Measurements from ENCODE around the gene IER5L.
"Not testable (repeated sequence)": the region's sequence is repeated elsewhere in the genome, so short reads cannot be mapped to it uniquely, and the experiment has no call there.

The IER5L gene

GRCh38 chr9:129140397-129141065 is 37.5 kb downstream of the IER5L start:
- peaks cover 21% of the 10 kb centered on the region for H3K36me3 Mint-ChIP-seq
- H3K9me3 Mint-ChIP-seq = no peaks in the 10 kb centered on the region
- peaks cover 39% of the 10 kb centered on the region for H3K4me1 Mint-ChIP-seq
- CTCF ChIA-PET = interaction anchor here (0.7 to 4.7 kb wide), 16 partner anchors 9 to 586 kb away, joined by 3 to 55 read pairs (median 6); partner anchors contain the start of genes IER5L and MIGA2
- peak; percentile 36 for DNase-seq
- H3K27ac Mint-ChIP-seq = peak overlapping the region; percentile 96
- H3K27me3 Mint-ChIP-seq = no peaks in the 10 kb centered on the region
- peak overlapping the region; percentile 74 for H3K4me3 Mint-ChIP-seq

GRCh38 chr9:129139993-129140396 is 38.1 kb downstream of the IER5L start:
- Mint-ChIP-seq H3K27me3 (no peaks in the 10 kb centered on the region), H3K4me1 (peaks cover 39% of the 10 kb centered on the region), H3K4me3 (peak overlapping the region; percentile 74), H3K27ac (peak overlapping the region; percentile 96), H3K9me3 (no peaks in the 10 kb centered on the region), H3K36me3 (peaks cover 24% of the 10 kb centered on the region)
- DNase-seq = peak; percentile 86
- CTCF ChIA-PET = interaction anchor here (0.7 to 4.7 kb wide), 20 partner anchors 9 to 586 kb away, joined by 3 to 55 read pairs (median 5); partner anchors contain the start of genes IER5L and MIGA2

GRCh38 chr9:129139233-129139992 is 38.6 kb downstream of the IER5L start:
- CTCF ChIA-PET = interaction anchor here (0.8 to 4.7 kb wide), 33 partner anchors 9 to 651 kb away, joined by 3 to 55 read pairs (median 4); partner anchors contain the start of genes IER5L, MIGA2 and NTMT1
- Mint-ChIP-seq H3K4me3 (peak overlapping the region; percentile 74), H3K4me1 (peaks cover 39% of the 10 kb centered on the region), H3K36me3 (peaks cover 29% of the 10 kb centered on the region), H3K27ac (peak overlapping the region; percentile 96), H3K9me3 (no peaks in the 10 kb centered on the region), H3K27me3 (no peaks in the 10 kb centered on the region)
- peak; percentile 86 for DNase-seq

GRCh38 chr9:129138476-129139232 is 39.4 kb downstream of the IER5L start:
- CTCF ChIA-PET = interaction anchor here (0.6 to 3.3 kb wide), 25 partner anchors 8 to 652 kb away, joined by 3 to 22 read pairs (median 4); partner anchors contain the start of gene NTMT1
- H3K4me3 Mint-ChIP-seq = peak overlapping the region; percentile 74
- H3K9me3 Mint-ChIP-seq = no peaks in the 10 kb centered on the region
- DNase-seq = no peak
- peaks cover 26% of the 10 kb centered on the region for H3K36me3 Mint-ChIP-seq
- H3K27ac Mint-ChIP-seq = peak overlapping the region; percentile 96
- H3K4me1 Mint-ChIP-seq = peaks cover 39% of the 10 kb centered on the region
- H3K27me3 Mint-ChIP-seq = no peaks in the 10 kb centered on the region

- Mint-ChIP-seq H3K27me3 (no peaks in the 10 kb centered on the region), H3K9me3 (no peaks in the 10 kb centered on the region), H3K4me1 (peaks cover 38% of the 10 kb centered on the region), H3K36me3 (peaks cover 29% of the 10 kb centered on the region), H3K27ac (no peak overlapping the region), H3K4me3 (no peak overlapping the region)
- CTCF ChIA-PET = interaction anchor here (1.0 to 3.3 kb wide), 10 partner anchors 7 to 487 kb away, joined by 3 to 22 read pairs (median 6); partner anchors contain the start of gene NTMT1
- no peak for DNase-seq
These were observed 40.0 kb downstream of the IER5L start for GRCh38 chr9:129138144-129138462.

GRCh38 chr9:129137292-129138143 is 40.5 kb downstream of the IER5L start:
- peak overlapping the region; percentile 28 for H3K27ac Mint-ChIP-seq
- H3K4me3 Mint-ChIP-seq = no peak overlapping the region
- no peak for DNase-seq
- H3K9me3 Mint-ChIP-seq = no peaks in the 10 kb centered on the region
- peaks cover 32% of the 10 kb centered on the region for H3K4me1 Mint-ChIP-seq
- CTCF ChIA-PET = interaction anchor here (1.2 to 3.3 kb wide), 9 partner anchors 35 to 487 kb away, joined by 3 to 22 read pairs (median 6); partner anchors contain the start of gene NTMT1
- H3K27me3 Mint-ChIP-seq = no peaks in the 10 kb centered on the region
- H3K36me3 Mint-ChIP-seq = peaks cover 26% of the 10 kb centered on the region

GRCh38 chr9:129136446-129137035 is 41.5 kb downstream of the IER5L start:
- H3K4me3 Mint-ChIP-seq = no peak overlapping the region
- no peak for DNase-seq
- CTCF ChIA-PET = interaction anchor here (0.7 to 1.8 kb wide), 4 partner anchors 10 to 478 kb away, joined by 3 to 6 read pairs (median 4); no protein-coding TSS in a partner anchor
- H3K27me3 Mint-ChIP-seq = no peaks in the 10 kb centered on the region
- H3K27ac Mint-ChIP-seq = no peak overlapping the region
- H3K36me3 Mint-ChIP-seq = peaks cover 30% of the 10 kb centered on the region
- no peaks in the 10 kb centered on the region for H3K9me3 Mint-ChIP-seq
- peaks cover 30% of the 10 kb centered on the region for H3K4me1 Mint-ChIP-seq

- Mint-ChIP-seq H3K27ac (no peak overlapping the region), H3K9me3 (no peaks in the 10 kb centered on the region), H3K4me1 (peaks cover 21% of the 10 kb centered on the region), H3K4me3 (no peak overlapping the region), H3K36me3 (peaks cover 38% of the 10 kb centered on the region), H3K27me3 (no peaks in the 10 kb centered on the region)
- DNase-seq = no peak
- CTCF ChIA-PET = interaction anchor here (1.1 to 1.8 kb wide), 2 partner anchors 7 to 479 kb away, joined by 4 to 6 read pairs; no protein-coding TSS in a partner anchor
These were observed 42.6 kb downstream of the IER5L start for GRCh38 chr9:129135476-129135875.

- no peak for DNase-seq
- Mint-ChIP-seq H3K4me1 (peaks cover 6% of the 10 kb centered on the region), H3K27me3 (no peaks in the 10 kb centered on the region), H3K4me3 (no peak overlapping the region), H3K27ac (no peak overlapping the region), H3K36me3 (peaks cover 41% of the 10 kb centered on the region), H3K9me3 (no peaks in the 10 kb centered on the region)
- CTCF ChIA-PET = interaction anchor here (1.2 to 3.7 kb wide), 3 partner anchors 9 to 491 kb away, joined by 3 to 48 read pairs (median 24); no protein-coding TSS in a partner anchor
These were observed 45.0 kb downstream of the IER5L start for GRCh38 chr9:129133082-129133481.

- Mint-ChIP-seq H3K4me3 (no peak overlapping the region), H3K27me3 (no peaks in the 10 kb centered on the region), H3K4me1 (peaks cover 6% of the 10 kb centered on the region), H3K36me3 (peaks cover 39% of the 10 kb centered on the region), H3K27ac (peak overlapping the region; percentile 79), H3K9me3 (no peaks in the 10 kb centered on the region)
- CTCF ChIA-PET = interaction anchor here (0.6 to 3.8 kb wide), 39 partner anchors 8 to 592 kb away, joined by 3 to 48 read pairs (median 4); partner anchors contain the start of genes IER5L and NTMT1
- DNase-seq = peak; percentile 90
These were observed 46.5 kb downstream of the IER5L start for GRCh38 chr9:129131300-129132145.

GRCh38 chr9:129130791-129131190 is 47.3 kb downstream of the IER5L start:
- DNase-seq = no peak
- Mint-ChIP-seq H3K4me3 (no peak overlapping the region), H3K27me3 (no peaks in the 10 kb centered on the region), H3K27ac (no peak overlapping the region), H3K9me3 (no peaks in the 10 kb centered on the region), H3K36me3 (peaks cover 38% of the 10 kb centered on the region), H3K4me1 (peaks cover 6% of the 10 kb centered on the region)
- CTCF ChIA-PET = interaction anchor here (0.9 to 3.8 kb wide), 22 partner anchors 8 to 592 kb away, joined by 3 to 48 read pairs (median 6); partner anchors contain the start of genes IER5L and NTMT1

GRCh38 chr9:129130271-129130670 is 47.8 kb downstream of the IER5L start:
- H3K27me3 Mint-ChIP-seq, H3K9me3 Mint-ChIP-seq, H3K27ac Mint-ChIP-seq, DNase-seq, H3K4me1 Mint-ChIP-seq, H3K4me3 Mint-ChIP-seq: not testable (repeated sequence)
- CTCF ChIA-PET = interaction anchor here (1.0 to 3.8 kb wide), 10 partner anchors 9 to 494 kb away, joined by 3 to 48 read pairs (median 18); partner anchors contain the start of gene NTMT1
- peaks cover 36% of the 10 kb centered on the region for H3K36me3 Mint-ChIP-seq

Measured in activated naive CD4-positive, alpha-beta T cell treated with anti-CD3 and anti-CD28 coated beads, Interleukin-2, amount 10 ng/mL, durations not matched to agents 7 days and 5 days (primary cell).